ENCODE data around the gene STX8. TPM values are rescaled to one million over a fixed set of nuclear protein-coding genes. Genes with fewer than 3 reads are reported as not detected.

Gene STX8
- polyA plus RNA-seq, 1 of the 3 experiments (the other 2 are of a cell fraction), result 51.3 TPM

GRCh38 chr17:9244066-9245052 is 331.3 kb downstream of the STX8 start:
- Histone ChIP-seq H3K79me2 (ENCODE audit: insufficient read depth) (no peaks in the 10 kb centered on the region), H3K27ac (ENCODE audit: low read depth in 2 of 2, low read length in 1 of 2) (no peak overlapping the region), H4K20me1 (ENCODE audit: insufficient read depth) (no peaks in the 10 kb centered on the region), H3K27me3 (ENCODE audit: insufficient read depth) (no peaks in the 10 kb centered on the region), H2AFZ (ENCODE audit: low read depth) (no peak overlapping the region), H3K9me3 (no peaks in the 10 kb centered on the region), H3K4me1 (ENCODE audit: control insufficient read depth in 1 of 2, insufficient read depth in 2 of 2, low read depth in 1 of 2, low read length in 1 of 2) (peaks cover 0 to 23% of the 10 kb centered on the region in 2 experiments; a peak in 2 of 4 replicates), H3K4me2 (no peak overlapping the region), H3K36me3 (replicated peaks in 1 of 2; ENCODE audit: control insufficient read depth in 1 of 2, insufficient read depth in 2 of 2, low read length in 1 of 2) (no peaks in the 10 kb centered on the region), H3K4me3 (ENCODE audit: low read depth in 2 of 2, low read length in 1 of 2) (no peak overlapping the region), H3F3A (replicated peaks; ENCODE audit: insufficient read depth) (no peaks in the 10 kb centered on the region), H3K9me2 (no peaks in the 10 kb centered on the region), H3K9ac (no peak overlapping the region)
- 87% methylated on average over 17 of the region's 21 CpGs for WGBS (ENCODE audit: low lambda C conversion rate)
- DNase-seq, result no peak
- ChIA-PET CTCF (no interaction called here), POLR2A (no interaction called here)
- no peak for TF ChIP-seq FOXM1 (IDR thresholded peaks at IDR 0.05; ENCODE audit: low read depth)
- TF ChIP-seq MAX (IDR thresholded peaks at IDR 0.05; ENCODE audit: low read depth), result no peak
- TF ChIP-seq FOSL2 (IDR thresholded peaks at IDR 0.05; ENCODE audit: borderline replicate concordance, low read depth), result no peak
- TF ChIP-seq RCOR1 (IDR thresholded peaks at IDR 0.05; ENCODE audit: low read length), result no peak
- TF ChIP-seq POLR2AphosphoS5 (IDR thresholded peaks at IDR 0.05; ENCODE audit: low read depth, low read length), result no peak

- H3K4me1 ChIP-seq (ENCODE audit: control insufficient read depth in 1 of 2, insufficient read depth in 2 of 2, low read depth in 1 of 2, low read length in 1 of 2), result peaks cover 0 to 25% of the 10 kb centered on the region in 2 experiments; a peak in 2 of 4 replicates
These were observed 332.6 kb downstream of the STX8 start for GRCh38 chr17:9242983-9243382.

More at GRCh38 chr17:9242983-9243382, 332.6 kb downstream of the STX8 start:
- Histone ChIP-seq H3K36me3 (replicated peaks in 1 of 2; ENCODE audit: control insufficient read depth in 1 of 2, insufficient read depth in 2 of 2, low read length in 1 of 2) (no peaks in the 10 kb centered on the region), H3K9ac (no peak overlapping the region), H3F3A (replicated peaks; ENCODE audit: insufficient read depth) (no peaks in the 10 kb centered on the region), H3K27ac (ENCODE audit: low read depth in 2 of 2, low read length in 1 of 2) (no peak overlapping the region), H3K4me3 (ENCODE audit: low read depth in 2 of 2, low read length in 1 of 2) (no peak overlapping the region), H3K27me3 (ENCODE audit: insufficient read depth) (no peaks in the 10 kb centered on the region), H3K79me2 (ENCODE audit: insufficient read depth) (no peaks in the 10 kb centered on the region), H2AFZ (ENCODE audit: low read depth) (no peak overlapping the region), H3K9me2 (no peaks in the 10 kb centered on the region), H3K9me3 (no peaks in the 10 kb centered on the region), H4K20me1 (ENCODE audit: insufficient read depth) (no peaks in the 10 kb centered on the region), H3K4me2 (no peak overlapping the region)
- WGBS (ENCODE audit: low lambda C conversion rate), result 97% methylated on average over 7 of the region's 8 CpGs
- CTCF ChIA-PET, result interaction anchor here (1.0 kb wide), 1 partner anchor 49 kb away, joined by 3 read pairs; no protein-coding TSS in a partner anchor
- TF ChIP-seq SMC3 (IDR thresholded peaks at IDR 0.05; ENCODE audit: low read depth, low read length) (no peak), RAD21 (IDR thresholded peaks at IDR 0.05; ENCODE audit: low read length) (no peak), POLR2AphosphoS5 (IDR thresholded peaks at IDR 0.05; ENCODE audit: low read depth, low read length) (no peak), NRF1 (IDR thresholded peaks at IDR 0.05; ENCODE audit: low read depth, low read length) (no peak), CHD2 (IDR thresholded peaks at IDR 0.05; ENCODE audit: low read length, partially characterized antibody) (no peak), FOXJ3 (CRISPR knock-in tag; IDR thresholded peaks at IDR 0.05) (no peak), SIN3A (IDR thresholded peaks at IDR 0.05; ENCODE audit: borderline replicate concordance, low read depth, low read length) (no peak), RCOR1 (IDR thresholded peaks at IDR 0.05; ENCODE audit: low read length) (no peak), YY1 (IDR thresholded peaks at IDR 0.05; ENCODE audit: low read depth) (no peak), TEAD4 (IDR thresholded peaks at IDR 0.05; ENCODE audit: borderline replicate concordance, insufficient read depth) (no peak), TAF1 (IDR thresholded peaks at IDR 0.05; ENCODE audit: borderline replicate concordance, low read depth, low read length) (no peak), FOXM1 (IDR thresholded peaks at IDR 0.05; ENCODE audit: low read depth) (no peak), TCF12 (IDR thresholded peaks at IDR 0.05) (no peak), ELF1 (IDR thresholded peaks at IDR 0.05) (no peak), FOSL2 (IDR thresholded peaks at IDR 0.05; ENCODE audit: borderline replicate concordance, low read depth) (no peak), USF1 (IDR thresholded peaks at IDR 0.05; ENCODE audit: borderline replicate concordance, low read depth) (no peak), GABPA (IDR thresholded peaks at IDR 0.05; ENCODE audit: low read depth) (no peak), RXRA (IDR thresholded peaks at IDR 0.05; ENCODE audit: borderline replicate concordance, low read depth) (no peak)
- TF ChIP-seq, protein P1, sequence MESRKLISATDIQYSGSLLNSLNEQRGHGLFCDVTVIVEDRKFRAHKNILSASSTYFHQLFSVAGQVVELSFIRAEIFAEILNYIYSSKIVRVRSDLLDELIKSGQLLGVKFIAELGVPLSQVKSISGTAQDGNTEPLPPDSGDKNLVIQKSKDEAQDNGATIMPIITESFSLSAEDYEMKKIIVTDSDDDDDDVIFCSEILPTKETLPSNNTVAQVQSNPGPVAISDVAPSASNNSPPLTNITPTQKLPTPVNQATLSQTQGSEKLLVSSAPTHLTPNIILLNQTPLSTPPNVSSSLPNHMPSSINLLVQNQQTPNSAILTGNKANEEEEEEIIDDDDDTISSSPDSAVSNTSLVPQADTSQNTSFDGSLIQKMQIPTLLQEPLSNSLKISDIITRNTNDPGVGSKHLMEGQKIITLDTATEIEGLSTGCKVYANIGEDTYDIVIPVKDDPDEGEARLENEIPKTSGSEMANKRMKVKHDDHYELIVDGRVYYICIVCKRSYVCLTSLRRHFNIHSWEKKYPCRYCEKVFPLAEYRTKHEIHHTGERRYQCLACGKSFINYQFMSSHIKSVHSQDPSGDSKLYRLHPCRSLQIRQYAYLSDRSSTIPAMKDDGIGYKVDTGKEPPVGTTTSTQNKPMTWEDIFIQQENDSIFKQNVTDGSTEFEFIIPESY (IDR thresholded peaks at IDR 0.05; ENCODE audit: borderline replicate concordance, low read depth), result no peak
- TF ChIP-seq, protein P2, sequence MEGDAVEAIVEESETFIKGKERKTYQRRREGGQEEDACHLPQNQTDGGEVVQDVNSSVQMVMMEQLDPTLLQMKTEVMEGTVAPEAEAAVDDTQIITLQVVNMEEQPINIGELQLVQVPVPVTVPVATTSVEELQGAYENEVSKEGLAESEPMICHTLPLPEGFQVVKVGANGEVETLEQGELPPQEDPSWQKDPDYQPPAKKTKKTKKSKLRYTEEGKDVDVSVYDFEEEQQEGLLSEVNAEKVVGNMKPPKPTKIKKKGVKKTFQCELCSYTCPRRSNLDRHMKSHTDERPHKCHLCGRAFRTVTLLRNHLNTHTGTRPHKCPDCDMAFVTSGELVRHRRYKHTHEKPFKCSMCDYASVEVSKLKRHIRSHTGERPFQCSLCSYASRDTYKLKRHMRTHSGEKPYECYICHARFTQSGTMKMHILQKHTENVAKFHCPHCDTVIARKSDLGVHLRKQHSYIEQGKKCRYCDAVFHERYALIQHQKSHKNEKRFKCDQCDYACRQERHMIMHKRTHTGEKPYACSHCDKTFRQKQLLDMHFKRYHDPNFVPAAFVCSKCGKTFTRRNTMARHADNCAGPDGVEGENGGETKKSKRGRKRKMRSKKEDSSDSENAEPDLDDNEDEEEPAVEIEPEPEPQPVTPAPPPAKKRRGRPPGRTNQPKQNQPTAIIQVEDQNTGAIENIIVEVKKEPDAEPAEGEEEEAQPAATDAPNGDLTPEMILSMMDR (IDR thresholded peaks at IDR 0.05), result no peak
- POLR2A ChIA-PET, result no interaction called here
- DNase-seq, result no peak

Measured in SK-N-SH (cell line).